Measurements from ENCODE around the gene PEF1.

The PEF1 gene

DNA sequence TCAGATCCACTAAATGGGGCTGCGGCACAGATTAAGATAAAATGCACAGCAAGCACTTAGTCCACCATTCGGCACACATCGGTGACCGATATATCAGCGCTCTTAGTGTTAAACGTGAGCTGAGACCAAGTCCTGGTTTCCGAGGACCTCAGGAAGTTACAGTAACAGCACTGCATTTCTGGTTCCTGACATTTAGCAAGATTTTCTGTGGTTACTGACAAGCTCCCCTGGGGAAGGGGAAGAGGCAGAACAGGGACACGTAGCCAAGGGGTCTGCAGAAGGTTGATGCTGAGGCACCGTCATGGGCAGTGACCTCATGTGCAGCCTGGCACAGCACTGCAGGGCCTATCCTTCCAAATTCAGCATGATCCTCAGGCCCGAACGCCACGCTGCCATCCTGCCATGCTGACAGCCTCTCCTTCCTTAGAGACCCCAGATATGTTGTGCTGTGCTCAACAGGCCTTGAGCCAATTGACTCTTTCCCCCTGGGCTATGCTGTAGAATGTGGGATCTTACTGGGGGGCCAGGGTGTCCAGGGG is 13.4 kb upstream of the PEF1 start:
- DNase-seq, result no peak
- in situ Hi-C loops (cut with MboI; ENCODE audit: low pct_unique_long_range_greater_than_20kb, low sequenced_read_pairs), result no loop called here

DNA sequence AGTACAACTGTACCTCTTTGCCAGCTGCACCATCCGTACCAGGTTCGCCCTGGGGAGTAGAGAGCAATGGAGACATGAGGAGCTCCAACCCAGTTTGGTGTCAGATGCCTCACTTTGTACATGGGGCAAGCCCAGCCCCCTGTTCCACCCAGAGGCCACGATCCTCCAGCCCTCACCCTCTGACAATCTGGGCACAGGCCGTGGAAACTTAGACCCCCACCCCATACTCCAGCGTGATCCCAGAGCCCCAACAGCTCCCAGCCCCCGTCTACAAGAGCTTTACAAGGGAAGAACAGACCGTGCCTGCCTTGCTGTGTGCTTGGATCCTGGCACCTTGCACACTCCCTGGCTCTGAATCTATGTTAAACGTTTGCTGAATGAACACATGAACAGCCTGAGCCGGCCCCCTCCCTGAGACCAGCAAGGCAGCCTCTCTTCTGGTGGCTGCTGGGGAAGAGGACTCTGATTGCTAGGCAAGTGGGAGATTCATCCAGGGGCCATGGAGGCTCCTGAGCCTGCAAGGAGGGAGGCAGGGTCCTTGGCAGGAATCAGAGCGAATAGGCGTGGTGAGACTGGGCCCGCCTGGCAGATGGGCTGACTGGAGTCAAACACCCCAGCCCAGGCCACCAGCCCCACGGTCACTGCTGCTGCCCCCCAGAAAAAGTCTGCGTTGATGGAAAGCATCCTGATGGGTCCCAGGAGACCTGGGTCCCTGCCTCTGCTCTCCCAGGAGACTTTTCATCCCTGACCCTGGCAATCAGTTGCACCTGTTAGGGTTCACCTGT is 12.5 kb upstream of the PEF1 start:
- in situ Hi-C loops (cut with MboI; ENCODE audit: low pct_unique_long_range_greater_than_20kb, low sequenced_read_pairs), result no loop called here
- DNase-seq, result no peak

GRCh38 chr1:31655756-31656155 is 11.1 kb upstream of the PEF1 start:
- no peak for DNase-seq
- in situ Hi-C loops (cut with MboI; ENCODE audit: low pct_unique_long_range_greater_than_20kb, low sequenced_read_pairs), result no loop called here

GRCh38 chr1:31655104-31655503 is 10.4 kb upstream of the PEF1 start:
- in situ Hi-C loops (cut with MboI; ENCODE audit: low pct_unique_long_range_greater_than_20kb, low sequenced_read_pairs), result no loop called here
- DNase-seq, result no peak

- in situ Hi-C loops (cut with MboI; ENCODE audit: low pct_unique_long_range_greater_than_20kb, low sequenced_read_pairs), result no loop called here
Measured at GRCh38 chr1:31654474-31654776, 9.7 kb upstream of the PEF1 start.

DNA sequence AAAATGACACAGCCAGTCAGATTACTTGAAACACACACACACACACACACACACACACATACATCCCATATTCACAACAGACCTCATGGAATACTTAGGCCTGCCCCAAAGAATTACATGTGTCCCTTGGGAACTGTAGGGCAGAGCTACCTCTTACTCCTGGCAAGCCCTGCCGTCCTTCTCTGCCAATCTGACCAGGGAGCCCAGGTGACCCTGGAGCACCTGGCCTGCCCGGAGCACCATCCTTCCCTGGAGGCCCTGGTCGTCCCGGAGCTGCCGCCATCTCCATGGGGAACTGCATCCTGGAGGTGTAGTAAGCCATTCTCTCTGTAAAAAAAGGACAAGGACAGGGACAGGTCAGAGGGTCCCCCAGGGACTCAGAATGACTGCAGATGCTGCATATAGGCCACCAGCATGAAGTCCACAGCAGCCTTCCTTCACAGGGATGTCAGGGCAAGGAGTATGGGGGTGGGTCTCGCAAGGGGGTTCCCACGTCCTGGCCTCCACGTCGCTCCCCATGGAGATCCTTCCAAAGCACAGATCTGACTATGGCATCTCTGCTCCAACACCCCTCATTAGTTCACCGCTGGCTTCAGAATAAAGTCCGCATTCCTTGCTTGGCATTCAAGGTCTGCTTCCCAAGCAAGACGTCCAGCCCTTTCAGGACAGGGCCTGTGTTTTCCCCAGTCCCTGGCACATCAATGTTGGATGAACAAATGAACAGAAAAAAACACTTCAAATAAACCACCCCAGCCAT is 9.2 kb upstream of the PEF1 start:
- no peak for DNase-seq
- in situ Hi-C loops (cut with MboI; ENCODE audit: low pct_unique_long_range_greater_than_20kb, low sequenced_read_pairs), result no loop called here

More at GRCh38 chr1:31654474-31654776, 9.7 kb upstream of the PEF1 start:
- DNase-seq, result no peak

GRCh38 chr1:31652891-31653499 is 8.3 kb upstream of the PEF1 start:
- no peak for DNase-seq
- in situ Hi-C loops (cut with MboI; ENCODE audit: low pct_unique_long_range_greater_than_20kb, low sequenced_read_pairs), result no loop called here

- in situ Hi-C loops (cut with MboI; ENCODE audit: low pct_unique_long_range_greater_than_20kb, low sequenced_read_pairs), result no loop called here
- no peak for DNase-seq
Measured at GRCh38 chr1:31651766-31652165, 7.1 kb upstream of the PEF1 start.

DNA sequence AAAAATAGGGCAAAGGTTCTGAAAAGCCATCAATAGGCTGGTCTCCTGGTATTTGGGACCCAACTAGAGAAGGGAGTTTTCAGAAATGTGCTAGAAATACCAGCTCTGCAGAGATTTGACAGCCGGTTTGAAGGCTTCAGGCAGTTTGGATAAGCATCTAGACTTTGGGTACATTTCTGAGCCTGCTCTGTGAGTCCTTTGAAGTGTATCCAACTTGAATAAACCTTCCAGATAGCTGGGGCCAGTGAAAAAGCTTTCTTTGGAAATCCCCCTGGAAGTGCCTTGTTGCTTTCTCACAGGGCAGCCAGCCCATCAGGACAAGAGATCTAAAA is 6.4 kb upstream of the PEF1 start:
- no peak for DNase-seq
- in situ Hi-C loops (cut with MboI; ENCODE audit: low pct_unique_long_range_greater_than_20kb, low sequenced_read_pairs), result no loop called here

DNA sequence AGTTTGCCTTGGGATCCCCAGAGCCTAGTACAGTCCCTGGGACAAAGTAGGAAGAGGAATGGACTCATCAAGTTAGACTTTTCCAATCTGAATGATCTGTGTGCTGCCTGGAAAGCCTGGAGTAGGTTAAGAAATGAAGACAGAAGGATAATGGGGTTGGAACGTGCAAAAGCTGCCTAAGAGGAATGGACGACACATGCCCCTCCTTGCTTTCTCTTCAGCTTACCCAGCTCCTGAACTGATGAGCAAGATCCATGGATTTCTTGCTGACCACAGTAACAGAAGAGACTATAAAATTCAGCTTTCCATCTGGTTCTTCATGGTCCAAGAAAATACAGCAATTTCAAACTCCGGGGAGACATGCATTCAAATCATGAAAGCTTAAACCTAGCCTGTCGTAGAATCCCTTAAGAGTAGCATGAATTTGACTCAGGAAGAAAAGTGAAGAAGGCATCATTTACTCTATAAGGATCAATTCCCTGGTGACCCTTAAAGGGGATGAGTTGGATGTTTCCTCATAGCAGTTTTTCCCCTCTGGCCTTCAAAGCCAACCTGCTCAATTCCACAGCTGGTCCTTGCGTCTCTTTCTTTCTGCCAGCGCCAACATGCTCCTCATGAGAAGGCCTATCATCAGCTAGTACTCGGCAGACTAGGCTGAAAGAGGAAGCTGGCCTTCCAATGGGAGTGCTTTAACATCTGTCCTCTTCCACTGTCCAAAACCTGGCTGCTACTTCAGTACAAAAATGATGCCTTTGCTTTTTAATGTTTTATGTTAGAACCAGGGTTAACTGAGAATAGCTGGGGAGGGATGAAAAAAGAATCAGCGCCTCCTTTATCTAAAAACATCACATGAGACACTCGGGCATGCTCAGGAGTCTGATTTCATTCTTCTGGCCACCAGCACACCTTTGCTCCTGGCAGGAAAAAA is 5.7 kb upstream of the PEF1 start:
- DNase-seq, result no peak
- in situ Hi-C loops (cut with MboI; ENCODE audit: low pct_unique_long_range_greater_than_20kb, low sequenced_read_pairs), result no loop called here

- DNase-seq, result no peak
Measured at GRCh38 chr1:31648641-31649357, 4.1 kb upstream of the PEF1 start.

GRCh38 chr1:31648190-31648589 is 3.5 kb upstream of the PEF1 start:
- no peak for DNase-seq
- in situ Hi-C loops (cut with MboI; ENCODE audit: low pct_unique_long_range_greater_than_20kb, low sequenced_read_pairs), result no loop called here

More at GRCh38 chr1:31648641-31649357, 4.1 kb upstream of the PEF1 start:
- in situ Hi-C loops (cut with MboI; ENCODE audit: low pct_unique_long_range_greater_than_20kb, low sequenced_read_pairs), result no loop called here

DNA sequence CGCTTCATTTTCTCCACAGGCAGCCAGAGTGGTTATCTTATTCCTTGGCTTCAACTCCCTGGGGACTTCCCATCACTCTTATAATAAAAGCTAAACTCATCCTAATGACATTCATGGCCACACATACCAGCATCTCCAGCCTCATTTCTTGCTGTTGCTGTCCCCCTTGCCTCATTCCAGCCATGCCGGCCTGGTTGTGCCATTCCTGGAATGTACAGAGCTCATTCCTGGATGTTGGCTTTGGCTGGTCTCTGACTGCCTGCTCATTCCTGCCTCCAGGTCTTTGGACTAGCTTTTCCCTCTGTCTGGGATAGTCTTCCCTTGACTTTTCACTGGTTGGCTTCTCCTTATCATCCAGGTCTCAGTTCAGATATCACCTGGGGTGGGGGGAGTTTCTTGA is 2.4 kb upstream of the PEF1 start:
- DNase-seq, result no peak
- in situ Hi-C loops (cut with MboI; ENCODE audit: low pct_unique_long_range_greater_than_20kb, low sequenced_read_pairs), result no loop called here

DNA sequence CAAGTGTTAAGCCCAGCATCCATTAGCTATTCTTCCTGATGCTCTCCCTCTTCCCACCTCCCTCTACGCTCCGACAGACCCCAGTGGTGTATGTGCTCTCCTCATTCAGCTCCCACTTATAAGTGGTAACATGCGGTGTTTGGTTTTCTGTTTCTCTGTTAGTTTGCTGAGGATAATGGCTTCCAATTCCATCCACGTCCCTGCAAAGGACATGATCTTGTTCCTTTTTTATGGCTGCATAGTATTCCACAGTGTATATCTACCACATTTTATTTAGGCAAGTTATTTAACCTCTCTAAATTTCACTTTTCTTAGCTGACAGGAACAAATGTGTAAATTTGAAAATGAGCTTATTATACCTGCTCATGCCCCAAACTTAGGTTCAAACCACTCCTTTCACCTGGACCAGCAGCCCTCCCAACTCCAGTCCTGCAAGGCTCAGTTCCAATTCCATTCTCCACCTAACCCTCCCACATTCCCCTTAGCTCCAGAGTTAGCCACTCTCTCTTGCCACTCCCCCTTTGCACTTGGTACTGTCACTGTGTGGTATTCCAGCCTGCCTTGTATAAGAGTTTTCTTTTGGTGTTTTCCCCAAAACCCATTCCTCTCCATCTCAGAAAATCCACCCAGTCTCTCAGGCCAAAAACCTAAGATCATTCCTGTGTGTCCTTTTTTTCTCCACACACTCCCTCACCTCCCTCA is 1.7 kb upstream of the PEF1 start:
- in situ Hi-C loops (cut with MboI; ENCODE audit: low pct_unique_long_range_greater_than_20kb, low sequenced_read_pairs), result no loop called here
- DNase-seq, result no peak

DNA sequence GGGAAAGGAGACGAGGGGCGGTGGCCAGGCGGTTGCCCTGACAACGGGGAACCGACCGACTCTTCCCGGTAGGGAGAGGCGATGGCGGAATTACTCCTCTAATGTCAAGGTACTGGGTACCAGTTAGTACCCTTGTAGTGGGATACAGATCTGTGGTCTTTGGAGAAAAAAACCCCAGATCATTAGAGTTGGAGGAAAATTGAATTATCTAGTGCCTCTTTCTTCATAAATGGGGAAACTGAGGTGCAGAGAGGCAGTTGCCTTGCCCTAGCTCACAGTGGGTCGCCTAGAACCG is 545 bp upstream of the PEF1 start:
- in situ Hi-C loops (cut with MboI; ENCODE audit: low pct_unique_long_range_greater_than_20kb, low sequenced_read_pairs), result no loop called here
- no peak for DNase-seq

DNA sequence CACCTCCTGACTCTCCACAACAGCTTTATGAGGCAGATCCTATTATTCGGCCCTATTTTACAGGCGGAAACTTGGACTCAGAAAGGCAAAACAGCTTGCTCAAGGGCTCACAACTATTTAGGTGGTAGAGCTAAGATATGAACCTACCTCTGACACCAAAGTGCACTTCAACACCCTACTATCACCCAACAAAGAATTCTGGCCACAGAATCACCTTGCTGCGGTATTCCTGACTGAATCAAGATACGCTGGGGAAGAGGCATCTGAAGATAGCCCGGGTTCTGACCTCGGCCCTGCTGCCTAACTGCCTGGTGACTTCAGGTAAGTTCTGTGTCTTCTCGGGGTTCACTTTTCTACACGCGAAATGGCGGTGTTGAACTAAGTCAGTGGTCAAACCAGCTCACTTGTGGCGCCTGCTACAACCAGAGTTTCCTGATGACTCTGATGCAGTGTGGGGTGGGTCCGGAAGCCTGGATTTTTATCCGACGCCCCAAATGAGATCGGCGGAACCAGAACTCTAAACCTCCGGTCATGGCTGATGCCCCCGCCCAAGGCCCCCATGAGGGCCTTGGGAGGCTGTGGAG is 608 bp downstream of the PEF1 start:
- in situ Hi-C loops (cut with MboI; ENCODE audit: low pct_unique_long_range_greater_than_20kb, low sequenced_read_pairs), result no loop called here
- DNase-seq, result no peak

DNA sequence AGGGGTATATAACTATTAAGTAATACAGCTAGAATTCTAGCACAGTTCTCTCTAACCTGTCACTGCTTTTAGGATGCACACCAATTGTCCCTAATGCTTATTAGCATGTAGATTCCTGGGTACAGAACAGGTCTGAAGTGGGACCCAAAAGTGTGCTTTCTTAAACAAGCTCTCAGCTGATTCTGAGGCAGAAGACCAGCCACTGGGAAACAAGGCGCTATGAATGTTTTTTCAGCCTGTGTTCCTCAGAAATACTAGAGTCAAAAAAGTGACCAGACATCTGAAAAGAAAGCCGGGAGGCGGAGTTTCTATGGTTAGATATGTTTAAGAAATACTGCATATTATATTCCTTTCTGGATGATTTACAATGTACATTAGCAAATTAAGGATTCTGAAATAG is 1.8 kb downstream of the PEF1 start:
- in situ Hi-C loops (cut with MboI; ENCODE audit: low pct_unique_long_range_greater_than_20kb, low sequenced_read_pairs), result no loop called here

DNA sequence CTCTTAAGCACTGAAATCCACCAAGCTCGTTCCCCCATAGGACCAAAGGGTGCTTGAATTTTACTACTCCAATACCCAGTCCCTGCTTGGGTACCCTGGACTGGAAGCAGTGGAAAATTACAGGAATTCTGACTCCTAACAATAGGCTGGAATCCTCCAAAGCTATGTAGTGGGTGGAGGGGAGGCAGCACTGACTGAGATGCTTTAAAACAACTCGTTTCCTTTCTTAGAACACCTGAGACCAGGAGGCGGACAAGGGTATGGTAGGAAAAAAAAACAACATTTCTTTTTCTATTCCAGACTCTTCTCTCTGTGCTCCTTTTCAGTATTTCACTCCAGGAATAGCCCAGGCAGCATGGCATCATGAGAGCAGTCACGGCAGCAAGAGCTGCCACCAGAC is 2.3 kb downstream of the PEF1 start:
- DNase-seq, result no peak
- in situ Hi-C loops (cut with MboI; ENCODE audit: low pct_unique_long_range_greater_than_20kb, low sequenced_read_pairs), result no loop called here

More for the DNA sequence above, 1.8 kb downstream of the PEF1 start:
- no peak for DNase-seq

Measured in KBM-7 (cell line).